ENCODE measurements around the gene CREBZF.

The CREBZF gene

DNA sequence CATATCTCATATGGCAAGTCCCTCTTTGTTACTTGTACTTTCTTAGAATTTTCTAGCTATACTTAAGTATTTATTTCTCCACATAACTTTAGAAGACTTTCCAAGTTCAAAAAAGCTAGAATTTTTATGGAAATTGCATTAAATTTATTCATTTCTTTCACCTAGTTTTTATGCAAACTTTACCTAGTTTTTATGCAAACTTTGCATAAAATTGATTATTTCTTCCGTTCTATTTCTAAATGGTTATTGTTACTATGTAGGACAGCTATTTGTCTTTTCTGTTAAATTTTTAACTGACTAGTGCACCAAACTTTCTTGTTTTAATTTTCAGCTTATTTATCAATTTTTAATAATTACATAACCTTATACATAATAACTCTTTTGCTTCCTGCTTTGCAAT is 3.2 kb upstream of the CREBZF start:
- no peak overlapping the region for H3K4me3 ChIP-seq (replicated peaks; ENCODE audit: insufficient read depth, low read length)
- no peaks in the 10 kb centered on the region for H3K27me3 ChIP-seq (ENCODE audit: insufficient read depth, poor library complexity, severe bottlenecking)
- TF ChIP-seq SPI1 (IDR thresholded peaks at IDR 0.05; ENCODE audit: borderline replicate concordance, low read depth) (no peak), REST (IDR thresholded peaks at IDR 0.05; ENCODE audit: insufficient replicate concordance, low read depth) (no peak), POLR2AphosphoS5 (IDR thresholded peaks at IDR 0.05; ENCODE audit: low read depth) (no peak), GABPA (IDR thresholded peaks at IDR 0.05; ENCODE audit: low read depth) (no peak)
- TF ChIP-seq, protein P1, sequence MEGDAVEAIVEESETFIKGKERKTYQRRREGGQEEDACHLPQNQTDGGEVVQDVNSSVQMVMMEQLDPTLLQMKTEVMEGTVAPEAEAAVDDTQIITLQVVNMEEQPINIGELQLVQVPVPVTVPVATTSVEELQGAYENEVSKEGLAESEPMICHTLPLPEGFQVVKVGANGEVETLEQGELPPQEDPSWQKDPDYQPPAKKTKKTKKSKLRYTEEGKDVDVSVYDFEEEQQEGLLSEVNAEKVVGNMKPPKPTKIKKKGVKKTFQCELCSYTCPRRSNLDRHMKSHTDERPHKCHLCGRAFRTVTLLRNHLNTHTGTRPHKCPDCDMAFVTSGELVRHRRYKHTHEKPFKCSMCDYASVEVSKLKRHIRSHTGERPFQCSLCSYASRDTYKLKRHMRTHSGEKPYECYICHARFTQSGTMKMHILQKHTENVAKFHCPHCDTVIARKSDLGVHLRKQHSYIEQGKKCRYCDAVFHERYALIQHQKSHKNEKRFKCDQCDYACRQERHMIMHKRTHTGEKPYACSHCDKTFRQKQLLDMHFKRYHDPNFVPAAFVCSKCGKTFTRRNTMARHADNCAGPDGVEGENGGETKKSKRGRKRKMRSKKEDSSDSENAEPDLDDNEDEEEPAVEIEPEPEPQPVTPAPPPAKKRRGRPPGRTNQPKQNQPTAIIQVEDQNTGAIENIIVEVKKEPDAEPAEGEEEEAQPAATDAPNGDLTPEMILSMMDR (IDR thresholded peaks at IDR 0.05; ENCODE audit: insufficient read depth, low read length), result no peak
- H3K27ac ChIP-seq (replicated peaks), result no peak overlapping the region
- DNase-seq (ENCODE audit: low read depth in 1 of 2, low spot score in 1 of 2), result no peak

DNA sequence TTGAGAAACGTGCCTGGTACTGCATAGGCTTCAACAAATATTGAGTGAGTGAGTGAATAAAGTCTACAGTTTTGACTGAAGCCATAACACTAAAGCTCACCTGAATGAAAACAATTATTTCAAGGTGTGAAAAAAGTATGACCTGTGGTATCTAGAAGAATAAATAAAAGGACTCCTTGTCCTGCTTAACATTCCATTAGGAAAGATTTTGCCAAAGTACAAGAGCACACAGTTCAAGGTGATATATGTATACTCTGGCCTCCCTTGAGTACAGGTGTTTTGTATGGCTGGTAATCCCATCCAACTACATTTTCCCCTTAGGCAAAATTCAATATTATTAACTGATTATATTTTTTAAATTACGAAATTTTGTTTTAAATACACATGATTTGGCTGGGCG is 1.8 kb upstream of the CREBZF start:
- Histone ChIP-seq H3K4me3 (replicated peaks; ENCODE audit: insufficient read depth, low read length) (no peak overlapping the region), H3K27ac (replicated peaks) (no peak overlapping the region), H3K27me3 (ENCODE audit: insufficient read depth, poor library complexity, severe bottlenecking) (no peaks in the 10 kb centered on the region)
- TF ChIP-seq POLR2AphosphoS5 (IDR thresholded peaks at IDR 0.05; ENCODE audit: low read depth) (no peak), SPI1 (IDR thresholded peaks at IDR 0.05; ENCODE audit: borderline replicate concordance, low read depth) (no peak), GABPA (IDR thresholded peaks at IDR 0.05; ENCODE audit: low read depth) (no peak)
- TF ChIP-seq, protein P1 (IDR thresholded peaks at IDR 0.05; ENCODE audit: insufficient read depth, low read length), result no peak
- no peak for DNase-seq (ENCODE audit: low read depth in 1 of 2, low spot score in 1 of 2)

DNA sequence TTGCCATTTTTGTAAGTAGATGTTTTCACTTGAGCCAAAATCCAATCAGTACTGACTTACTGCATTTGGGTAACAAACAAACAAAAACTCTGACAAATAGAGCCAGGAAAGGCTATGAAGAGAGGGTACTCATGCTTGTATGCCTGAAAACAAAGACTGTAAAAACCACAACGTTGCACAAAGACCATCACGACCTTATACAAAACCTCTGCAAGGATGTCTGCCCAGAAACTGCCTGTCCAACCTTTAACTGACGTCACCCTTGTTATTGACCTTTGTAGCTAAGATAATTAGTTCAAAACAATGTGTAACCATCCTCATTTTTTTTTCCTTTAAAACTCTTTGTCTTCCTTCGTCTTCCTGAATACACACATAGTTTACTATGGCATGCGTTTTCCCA is 804 bp upstream of the CREBZF start:
- no peak for TF ChIP-seq POLR2AphosphoS5 (IDR thresholded peaks at IDR 0.05; ENCODE audit: low read depth)
- TF ChIP-seq REST (IDR thresholded peaks at IDR 0.05; ENCODE audit: insufficient replicate concordance, low read depth), result no peak
- H3K4me3 ChIP-seq (replicated peaks; ENCODE audit: insufficient read depth, low read length), result no peak overlapping the region

DNA sequence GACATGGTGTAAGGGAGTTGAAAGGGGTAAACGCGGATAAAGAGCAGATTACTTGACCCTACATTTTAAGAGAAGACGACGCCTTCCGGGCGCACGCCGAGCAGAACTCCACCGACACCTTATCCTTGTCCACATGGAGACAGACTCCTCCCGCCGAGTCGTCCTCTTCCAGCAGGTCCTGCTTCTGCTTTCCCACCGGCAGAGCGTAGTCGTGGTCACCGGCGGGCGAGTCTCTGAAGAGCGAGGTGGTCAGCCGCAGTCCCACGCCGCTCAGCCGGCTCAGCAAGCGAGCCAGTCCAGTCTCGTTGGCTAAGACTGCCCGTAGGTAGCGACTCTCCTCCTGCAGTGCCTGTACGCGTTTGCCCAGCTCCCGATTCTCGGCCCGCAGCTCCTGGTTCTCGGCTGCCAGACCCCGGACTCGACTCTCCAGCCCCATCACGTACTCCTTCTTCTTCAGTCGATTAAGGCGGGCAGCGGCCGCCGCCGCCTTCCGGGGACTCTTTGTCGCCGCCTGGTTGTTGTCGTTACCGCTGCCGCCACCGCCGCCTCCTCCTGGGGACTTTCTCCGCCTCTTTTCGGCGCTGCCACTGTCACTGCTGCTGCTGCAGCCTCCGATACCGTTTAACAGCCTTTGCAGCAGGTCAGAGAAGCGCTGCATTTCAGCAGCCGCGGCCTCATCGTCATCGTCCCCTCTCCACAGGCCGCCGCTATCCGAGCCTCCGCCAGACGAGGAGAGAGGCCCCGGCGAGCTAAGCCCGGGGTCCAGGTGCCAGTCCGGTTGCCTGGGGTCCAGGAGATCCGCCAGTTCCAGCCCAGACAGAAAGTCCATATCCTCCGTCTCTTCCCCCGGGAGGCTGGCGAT is 945 bp downstream of the CREBZF start:
- Histone ChIP-seq H3K27ac (replicated peaks) (peak overlapping the region; percentile 99), H3K27me3 (ENCODE audit: insufficient read depth, poor library complexity, severe bottlenecking) (no peaks in the 10 kb centered on the region), H3K4me3 (replicated peaks; ENCODE audit: insufficient read depth, low read length) (peak overlapping the region; percentile 96)
- DNase-seq (ENCODE audit: low read depth in 1 of 2, low spot score in 1 of 2), result peak; percentile 45 to 82
- TF ChIP-seq SPI1 (IDR thresholded peaks at IDR 0.05; ENCODE audit: borderline replicate concordance, low read depth) (no peak), REST (IDR thresholded peaks at IDR 0.05; ENCODE audit: insufficient replicate concordance, low read depth) (no peak), GABPA (IDR thresholded peaks at IDR 0.05; ENCODE audit: low read depth) (0 out of 2 replicates have a peak, but pooled peaks have one; percentile 27), POLR2AphosphoS5 (IDR thresholded peaks at IDR 0.05; ENCODE audit: low read depth) (peak; percentile 18; the same call in 1 of the 2 replicates)
- TF ChIP-seq, protein P1 (IDR thresholded peaks at IDR 0.05; ENCODE audit: insufficient read depth, low read length), result peak; percentile 35

More for the DNA sequence above, 804 bp upstream of the CREBZF start:
- peak overlapping the region; percentile 99 for H3K27ac ChIP-seq (replicated peaks)
- DNase-seq (ENCODE audit: low read depth in 1 of 2, low spot score in 1 of 2), result no peak
- H3K27me3 ChIP-seq (ENCODE audit: insufficient read depth, poor library complexity, severe bottlenecking), result no peaks in the 10 kb centered on the region
